G401 (cell line): ENCODE measurements around the gene REV3L. TPM values are rescaled to one million over a fixed set of nuclear protein-coding genes. Genes with fewer than 3 reads are reported as not detected.

Experiments
- DNase-seq: peaks from one replicate; pipeline ENCODE4 v3.0.0-alpha.2; 2015; ENCODE audit warnings: low spot score
- in situ Hi-C: cut with HindIII; loops from 2 replicates; pipeline ENCODE4 v1.10.0; 2016; ENCODE audit warnings: low sequenced_read_pairs, mixed read lengths
- total RNA-seq: library from RNA; depleted of rRNA; stranded (reverse); fragments of >200 nt; shearing (Covaris generic); gene quantifications from 2 replicates; pipeline ENCODE4 v1.2.3, GENCODE V29; 2014

Gene REV3L
- total RNA-seq, 1 experiment from 2014 or later: 13.7 TPM

DNA sequence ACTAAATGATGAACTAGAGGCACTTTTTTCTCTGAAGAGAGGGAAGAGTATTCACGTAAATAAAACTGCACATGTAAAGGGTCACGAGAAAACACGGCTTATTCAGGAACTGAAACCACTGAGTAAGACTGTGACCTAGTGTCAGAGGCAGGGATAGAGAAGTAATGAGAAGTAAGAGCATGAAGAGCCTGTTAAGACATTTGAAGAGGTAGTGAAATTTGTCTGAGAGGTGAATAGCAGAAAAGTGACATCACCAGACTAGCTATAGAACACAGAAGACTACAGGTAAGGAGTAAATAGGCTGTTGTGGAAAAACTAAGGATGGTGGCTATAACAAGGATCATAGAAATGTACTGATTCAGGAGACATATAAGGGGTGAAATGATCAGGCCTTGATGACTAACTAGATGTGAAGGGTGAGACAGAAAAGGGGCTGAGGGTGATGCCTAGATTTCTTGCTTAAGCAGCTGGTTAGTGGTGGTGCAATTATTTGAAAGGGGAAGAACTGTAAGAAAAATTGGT, 76.8 kb downstream of the REV3L start:
- DNase-seq: no peak
- in situ Hi-C loops: no loop called here

DNA sequence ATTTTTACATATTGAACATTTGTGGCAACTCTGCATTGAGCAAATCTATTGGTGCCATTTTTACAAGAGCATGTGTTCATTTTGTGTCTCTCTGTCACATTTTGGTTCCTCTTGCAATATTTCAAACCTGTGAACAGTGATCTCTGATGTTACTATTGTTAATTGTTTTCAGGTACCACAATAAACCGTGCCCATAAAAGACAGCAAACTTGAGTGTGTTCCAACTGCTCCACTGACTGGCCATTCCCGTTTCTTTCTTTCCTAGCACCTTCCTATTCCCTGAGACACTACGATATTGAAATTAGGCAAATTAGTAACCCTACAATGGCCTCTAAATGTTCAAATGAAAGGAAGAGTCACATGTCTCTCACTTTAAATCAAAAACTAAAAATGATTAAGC, 79.6 kb downstream of the REV3L start:
- in situ Hi-C loops: no loop called here
- no peak for DNase-seq

DNA sequence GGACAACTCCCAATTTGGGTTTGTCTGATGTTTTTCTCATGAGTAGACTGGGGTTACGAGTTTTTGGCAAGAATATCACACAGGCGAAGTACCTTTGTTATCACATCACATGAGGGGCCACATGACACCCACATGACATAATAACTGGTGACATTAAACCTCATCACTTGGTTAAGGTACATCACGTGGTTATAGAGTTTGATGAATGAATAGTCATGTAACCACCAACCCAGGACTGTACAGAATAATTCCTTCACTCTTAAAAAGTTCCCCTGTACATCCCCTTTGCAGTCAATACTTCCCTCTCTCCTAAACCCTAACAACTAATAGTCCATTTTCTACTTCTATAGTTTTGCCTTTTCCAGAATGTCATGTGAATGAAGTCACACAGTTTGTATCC, 83.4 kb downstream of the REV3L start:
- in situ Hi-C loops: no loop called here
- DNase-seq: no peak

DNA sequence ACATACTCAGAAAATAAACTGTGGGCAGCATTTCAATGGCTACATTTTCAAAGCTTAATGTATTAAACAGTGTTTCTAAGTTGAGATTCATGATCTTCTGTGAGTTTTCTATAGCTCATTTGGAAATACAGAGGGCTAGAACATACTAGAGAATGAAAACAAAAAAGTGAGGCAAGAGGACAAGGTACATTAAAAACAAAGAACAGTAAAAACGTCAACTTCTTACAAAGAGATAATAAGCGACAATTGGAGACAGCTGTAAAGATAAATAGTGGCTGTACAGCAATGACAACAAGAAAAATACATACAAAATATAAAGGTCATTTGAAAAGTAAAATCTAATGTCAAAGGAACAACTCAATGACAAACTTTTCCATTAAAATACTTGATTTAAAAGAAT, 94.3 kb downstream of the REV3L start:
- in situ Hi-C loops: no loop called here
- DNase-seq: no peak

DNA sequence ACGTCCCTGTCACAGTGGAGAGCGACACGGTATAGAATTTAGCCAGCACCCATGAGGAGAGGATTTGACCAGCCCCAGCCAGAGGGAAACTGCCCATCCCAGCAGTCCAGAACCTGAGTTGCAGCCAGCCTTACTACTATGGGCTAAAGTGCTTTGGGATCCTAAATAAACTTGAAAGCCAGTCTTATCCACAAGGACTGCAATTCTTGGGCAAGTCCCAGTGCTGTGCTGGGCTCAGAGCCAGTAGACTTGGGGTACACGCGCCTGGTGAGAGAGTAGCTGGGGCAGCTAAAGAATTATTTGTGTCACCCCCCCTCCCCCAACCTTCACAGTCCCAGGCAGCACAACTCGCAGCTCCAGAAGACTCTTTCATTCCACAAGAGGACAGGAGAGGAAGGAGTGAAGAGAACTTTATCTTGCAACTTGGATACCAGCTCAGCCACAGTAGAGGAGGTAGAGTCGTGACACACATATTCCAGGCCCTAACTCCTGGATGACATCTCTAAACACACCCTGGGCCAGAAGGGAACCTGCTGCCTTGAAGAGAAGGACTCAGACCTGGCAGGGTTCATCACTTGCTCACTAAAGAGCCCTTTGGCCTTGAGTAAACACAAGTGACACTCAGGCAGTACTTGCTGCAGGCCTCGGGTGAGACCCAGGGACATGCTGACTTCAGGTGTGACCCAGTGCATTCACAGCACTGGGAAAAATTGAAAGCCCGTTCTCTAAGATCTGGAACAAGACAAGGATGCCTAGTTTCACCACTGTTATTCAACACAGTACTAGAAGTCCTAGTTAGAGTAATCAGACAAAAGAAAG, 100.3 kb downstream of the REV3L start:
- DNase-seq: peak; percentile 19
- in situ Hi-C loops: no loop called here

DNA sequence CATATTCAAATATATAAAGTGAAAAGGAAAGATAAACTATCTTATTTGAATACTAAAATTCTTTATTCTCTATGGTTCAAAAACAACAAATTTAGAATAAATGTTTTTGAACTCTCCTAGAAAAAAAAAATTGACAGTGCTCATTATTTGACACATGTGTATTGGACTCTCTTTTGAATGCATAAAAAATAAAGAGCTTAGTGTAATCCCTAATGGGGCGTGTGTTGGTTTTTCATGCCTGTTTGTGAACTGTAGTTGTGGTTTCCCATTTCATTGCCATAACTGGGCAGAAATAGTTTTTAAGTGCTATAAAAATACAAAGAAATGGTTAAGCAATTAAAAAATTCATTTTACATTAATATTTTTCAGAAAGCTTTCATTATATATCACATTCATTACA, 101.3 kb downstream of the REV3L start:
- DNase-seq: no peak
- in situ Hi-C loops: no loop called here

DNA sequence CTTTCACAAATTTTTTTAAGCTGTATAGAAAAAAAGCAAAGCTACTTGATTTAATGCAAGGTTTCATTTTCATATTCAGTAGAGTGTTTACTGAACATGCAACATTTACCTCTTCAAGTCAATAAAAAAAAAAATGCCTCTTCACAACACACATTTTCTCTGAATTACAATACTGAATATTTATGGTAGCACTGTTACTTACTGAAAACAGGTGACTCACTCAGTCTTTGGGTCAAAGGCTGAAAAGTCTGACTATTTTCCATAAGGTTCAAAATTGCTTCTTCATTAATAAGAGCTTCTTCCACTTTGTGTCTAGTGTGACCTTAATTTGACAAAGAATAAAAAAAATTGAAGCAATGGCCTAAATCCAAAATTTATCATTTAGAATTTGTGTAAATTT, 101.9 kb downstream of the REV3L start:
- no peak for DNase-seq
- in situ Hi-C loops: no loop called here

DNA sequence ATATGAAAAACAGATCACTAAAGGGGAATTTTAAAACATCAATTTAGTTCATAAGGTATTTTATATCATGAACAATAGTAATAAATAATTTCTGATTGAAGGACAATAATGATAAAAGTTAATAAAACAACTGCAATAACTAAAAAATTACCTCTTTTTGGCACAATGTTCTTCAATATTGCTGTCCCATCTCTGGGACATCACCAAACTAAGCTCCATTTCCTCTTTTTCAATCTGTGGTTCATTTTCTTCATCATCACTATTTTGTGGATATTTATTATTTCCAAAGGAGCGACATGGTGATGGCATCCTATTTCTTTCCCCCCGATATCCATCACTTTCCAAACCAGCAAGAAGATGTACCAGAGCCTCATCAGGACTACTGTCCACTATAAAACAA, 103.2 kb downstream of the REV3L start:
- no peak for DNase-seq
- in situ Hi-C loops: no loop called here

DNA sequence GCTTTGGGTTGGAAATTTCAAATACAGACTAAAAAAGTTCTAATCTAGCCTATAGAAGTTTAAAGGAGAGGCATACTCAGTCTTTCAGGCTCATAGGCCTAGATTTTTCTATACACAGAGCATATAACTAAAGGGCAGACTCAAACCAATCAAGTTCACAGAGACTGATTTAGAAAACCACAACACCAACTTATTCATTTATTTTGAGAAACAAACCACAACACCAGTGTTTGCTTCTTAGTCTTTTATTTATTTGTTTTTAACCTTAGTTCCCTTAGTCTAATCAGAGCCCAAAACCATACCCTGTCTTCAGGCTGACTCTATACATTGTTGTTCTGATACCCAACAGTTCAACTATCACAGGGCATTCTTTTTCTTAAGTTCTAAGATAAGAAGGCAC, 103.7 kb downstream of the REV3L start:
- in situ Hi-C loops: no loop called here

DNA sequence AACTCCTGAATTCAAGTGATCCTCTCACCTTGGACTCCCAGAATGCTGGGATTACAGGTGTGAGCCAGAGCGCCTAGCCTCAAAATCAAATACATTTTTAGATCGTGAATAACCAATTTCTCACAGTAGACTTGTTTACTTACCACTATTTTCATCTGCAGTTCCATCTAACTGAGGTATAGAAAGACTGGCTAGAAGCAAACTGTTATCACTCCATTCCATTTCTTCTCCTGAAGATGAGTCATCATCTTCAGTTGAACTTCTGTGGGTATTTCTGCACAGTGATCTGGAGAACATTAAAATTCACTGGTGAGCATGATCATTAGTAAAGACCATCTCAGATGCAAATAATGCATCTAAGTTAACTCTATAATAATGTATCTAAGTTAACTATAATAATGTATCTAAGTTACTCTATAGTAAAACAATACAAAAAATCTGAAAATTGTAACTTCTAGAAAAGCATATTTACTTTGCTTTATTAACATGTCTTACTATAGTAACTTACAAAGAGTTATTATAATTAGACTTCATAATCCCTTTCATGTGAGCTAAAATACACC, 105.4 kb downstream of the REV3L start:
- DNase-seq: no peak
- in situ Hi-C loops: no loop called here

More for the DNA sequence above, 103.7 kb downstream of the REV3L start:
- DNase-seq: no peak

DNA sequence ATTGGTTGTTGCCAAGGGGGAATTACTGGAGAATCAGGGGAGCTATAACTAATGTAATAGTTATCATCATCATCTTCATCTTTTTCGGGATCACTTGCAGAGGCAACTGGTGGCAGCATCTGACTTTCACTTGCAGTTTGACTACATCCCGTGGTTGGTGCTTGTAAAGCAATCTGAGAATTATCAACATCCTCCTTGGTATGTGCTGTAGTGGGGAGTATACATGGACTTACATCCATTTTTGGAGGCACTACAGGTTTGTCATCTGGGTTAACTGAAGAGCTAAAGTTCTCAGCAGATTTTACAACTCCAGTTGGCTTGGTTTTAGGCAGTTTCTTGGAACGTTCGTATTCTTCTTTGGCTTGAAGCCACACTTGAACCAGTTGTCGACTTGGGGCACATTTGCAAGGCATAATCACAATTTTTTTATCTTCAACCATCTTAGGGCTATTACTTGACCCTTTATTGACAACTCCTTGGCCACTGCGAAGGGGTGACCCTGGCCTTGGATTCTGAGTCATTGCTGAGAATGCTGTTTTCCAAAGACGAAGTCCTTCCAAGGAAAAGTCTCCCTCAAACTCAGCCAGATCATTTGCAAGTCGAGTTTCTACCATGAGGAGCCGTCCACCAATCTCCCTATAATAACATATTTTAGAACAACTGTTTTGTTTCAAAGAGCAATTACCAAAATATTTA, 115.5 kb downstream of the REV3L start:
- in situ Hi-C loops: no loop called here
- no peak for DNase-seq

DNA sequence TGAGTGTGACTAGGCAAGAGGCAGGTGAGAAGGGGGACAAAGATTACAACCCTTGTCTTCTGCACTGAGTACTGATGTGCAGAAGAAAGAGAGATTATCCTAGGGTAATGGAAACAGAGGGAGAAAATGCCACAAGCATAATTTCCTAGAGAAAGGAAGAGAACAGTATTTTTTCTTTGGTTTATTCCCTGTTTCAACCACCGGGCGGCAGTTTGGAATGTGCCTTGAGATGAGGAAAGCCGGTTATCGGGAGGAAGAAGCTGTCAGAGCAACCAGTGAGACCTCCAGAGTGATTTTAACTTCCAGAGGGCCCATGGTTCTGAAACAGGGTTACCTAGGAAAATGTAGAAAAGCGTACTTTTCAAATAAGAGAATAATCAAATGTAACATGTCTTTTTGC, 121.4 kb downstream of the REV3L start:
- in situ Hi-C loops: no loop called here

DNA sequence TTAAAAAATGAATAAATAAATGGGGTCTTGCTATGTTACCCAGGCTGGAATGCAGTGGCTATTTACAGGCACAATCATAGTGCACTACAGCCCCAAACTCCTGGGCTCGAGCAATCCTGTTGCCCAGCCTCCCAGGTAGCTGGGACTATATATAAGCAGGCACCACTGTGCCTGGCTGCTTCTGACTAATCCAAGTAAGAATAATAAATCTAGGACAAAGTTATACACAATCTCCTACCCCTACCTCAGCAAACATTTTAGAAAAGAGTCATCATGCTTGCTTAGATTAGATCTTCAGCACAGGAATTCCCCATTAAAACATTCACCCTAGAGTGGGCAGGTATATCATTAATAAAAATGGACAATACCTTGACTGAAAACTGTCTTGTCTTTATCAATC, 124.6 kb downstream of the REV3L start:
- no peak for DNase-seq
- in situ Hi-C loops: no loop called here

More for the DNA sequence above, 121.4 kb downstream of the REV3L start:
- DNase-seq: peak; percentile 46

DNA sequence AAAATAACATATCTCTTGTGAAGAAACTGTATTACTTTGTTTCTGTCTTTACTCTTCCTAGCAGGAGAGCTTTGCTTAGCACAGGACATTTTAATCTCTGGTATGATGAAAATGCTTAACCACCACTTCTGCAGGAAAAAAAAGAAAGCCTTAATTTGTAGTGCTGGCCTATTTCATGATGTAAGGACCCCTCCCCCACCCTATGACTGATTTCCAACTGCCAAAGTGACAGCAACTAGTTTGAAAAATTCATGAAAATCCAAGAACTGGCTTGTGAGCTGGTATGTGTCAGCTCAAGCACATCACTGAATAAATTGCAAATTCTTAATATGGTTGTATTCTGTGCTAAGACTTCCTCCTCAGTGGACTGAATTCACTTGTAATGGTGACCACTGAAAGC, 125.3 kb downstream of the REV3L start:
- DNase-seq: no peak

DNA sequence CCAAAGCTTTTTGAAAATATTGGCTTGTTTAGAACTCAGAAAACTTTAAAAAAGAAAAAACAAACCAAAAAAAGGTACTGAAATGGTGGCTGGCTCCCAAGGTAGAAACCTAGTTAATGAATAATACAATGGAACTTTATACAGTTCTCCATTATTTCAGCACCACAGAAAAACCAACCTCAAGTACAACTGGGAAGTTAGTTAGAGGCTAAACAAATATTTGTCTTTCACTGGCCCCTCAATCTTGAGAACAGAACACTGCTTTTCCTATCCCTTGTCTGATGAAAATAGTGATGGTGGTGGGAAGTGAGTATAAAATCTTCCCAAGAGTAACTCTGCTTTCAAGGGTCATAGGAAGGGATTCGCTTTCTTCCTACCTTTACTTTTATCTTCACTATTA, 126.5 kb downstream of the REV3L start:
- in situ Hi-C loops: no loop called here
- no peak for DNase-seq

More for the DNA sequence above, 125.3 kb downstream of the REV3L start:
- in situ Hi-C loops: no loop called here

DNA sequence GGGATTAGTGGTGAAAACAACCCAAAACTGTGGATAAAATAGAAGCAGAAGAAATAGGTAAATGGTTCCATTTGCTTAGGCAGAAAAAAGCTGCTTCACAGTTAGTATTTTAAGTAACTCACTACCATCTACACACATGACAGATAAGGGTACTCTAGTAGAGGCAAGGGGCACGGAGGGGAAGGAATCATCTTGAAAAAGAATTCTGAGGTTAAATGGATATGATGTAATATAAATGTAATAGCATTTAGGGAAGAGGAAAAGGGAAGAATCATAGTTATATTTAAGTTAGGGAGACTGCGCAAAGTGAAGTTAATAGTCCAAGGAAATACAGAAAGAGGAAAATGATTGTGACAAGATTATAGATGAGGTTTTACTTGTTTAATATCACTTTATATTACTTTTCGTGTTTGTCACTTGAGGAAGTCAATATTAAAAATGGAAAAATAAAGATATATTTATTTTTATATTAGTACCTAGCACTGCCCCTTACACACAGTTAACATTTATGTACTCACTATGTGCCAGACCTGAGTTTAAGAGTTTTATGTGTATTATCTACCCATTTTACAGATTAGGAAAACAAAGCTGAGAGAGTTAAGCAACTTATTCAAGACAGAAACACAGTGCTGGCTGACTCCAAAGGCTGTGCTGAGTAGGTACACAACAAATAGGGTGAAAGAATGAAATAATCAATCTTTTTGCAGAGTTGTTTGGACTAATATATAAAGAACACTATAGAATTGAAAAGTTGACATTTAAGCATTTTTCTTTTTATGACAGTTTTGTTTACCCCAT, 128.1 kb downstream of the REV3L start:
- no peak for DNase-seq
- in situ Hi-C loops: no loop called here

DNA sequence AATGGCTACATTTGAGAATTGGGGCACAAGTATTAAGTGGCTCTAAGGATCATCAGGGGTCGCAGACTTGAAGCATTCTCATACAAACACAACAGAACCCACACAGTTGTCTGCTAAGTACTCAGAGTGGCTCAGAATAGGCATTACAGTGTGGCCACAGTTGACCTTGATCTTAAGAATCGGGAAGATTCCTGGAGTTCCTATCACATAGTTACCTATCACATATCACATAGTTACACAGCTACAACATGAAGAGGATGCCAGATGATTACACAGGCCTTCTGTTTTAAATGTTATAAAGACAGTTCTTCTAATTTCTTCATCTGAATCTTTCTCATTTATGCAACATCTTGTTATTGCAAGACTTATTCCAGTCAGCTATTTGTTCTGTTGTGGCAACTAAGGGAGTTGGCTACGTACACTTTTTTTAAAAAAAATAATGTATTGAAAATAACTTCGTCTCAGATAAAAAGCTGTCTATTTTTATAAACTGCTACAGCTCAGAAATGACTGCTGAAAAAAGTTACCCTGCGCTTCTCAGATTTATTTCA, 129.0 kb downstream of the REV3L start:
- in situ Hi-C loops: no loop called here
- DNase-seq: no peak

DNA sequence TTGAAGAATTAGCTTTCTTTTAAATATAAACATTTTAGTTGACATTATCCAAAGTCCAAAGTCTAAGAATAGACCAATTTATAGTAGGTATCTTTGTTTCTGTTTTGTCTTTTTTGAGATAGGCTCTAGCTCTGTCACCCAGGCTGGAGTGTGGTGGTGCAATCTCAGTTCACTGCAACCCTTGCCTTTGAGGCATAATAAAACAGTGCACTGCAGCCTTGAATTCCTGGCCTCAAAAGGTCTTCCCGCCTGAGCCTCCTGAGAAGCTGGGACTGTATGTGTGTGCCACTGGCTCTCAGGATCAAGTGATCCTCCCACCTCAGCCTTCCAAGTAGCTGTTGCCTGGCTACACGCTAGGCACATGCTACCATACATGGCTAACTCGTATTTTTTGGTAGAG, 135.4 kb downstream of the REV3L start:
- in situ Hi-C loops: no loop called here
- DNase-seq: no peak

DNA sequence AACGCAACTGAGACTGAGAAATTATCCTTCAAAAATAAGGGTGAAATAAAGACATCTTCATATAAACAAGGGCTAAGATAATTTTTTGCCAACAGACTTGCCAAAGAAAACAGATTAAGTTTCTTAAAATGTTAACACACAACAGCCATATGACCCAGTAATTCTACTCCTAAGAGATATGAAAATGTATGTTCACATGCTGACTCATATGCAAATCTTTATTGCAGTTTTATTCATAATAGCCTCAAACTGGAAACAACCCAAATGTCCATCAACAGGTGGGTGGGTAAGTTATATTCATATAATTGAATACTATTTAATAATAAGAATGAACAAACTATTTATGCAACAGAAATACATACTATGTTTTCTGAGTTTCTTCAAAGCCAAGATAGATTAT, 140.1 kb downstream of the REV3L start:
- in situ Hi-C loops: no loop called here
- no peak for DNase-seq
